Natural killer cell (primary cell): Measurements from ENCODE around the gene POLR1A. TPM values are rescaled to one million over a fixed set of nuclear protein-coding genes. Genes with fewer than 3 reads are reported as not detected.

Source experiments
- ATAC-seq, 3 donors: fragments of 150-1000 bp in 2 of 3; fragments of 200-7000 bp in 1 of 3; cut with Tn5 transposase; 1 replicate in 1 of 3; 2 replicates in 2 of 3; pipeline ENCODE4 v1.10.0; 2021; ENCODE audit warnings: mild to moderate bottlenecking in 2 of 3, moderate library complexity in 2 of 3
- DNase-seq, 2 donors: peaks; one replicate each; pipeline versions ENCODE4 v3.0.0 to v3.0.0-alpha.2; 2013 to 2021; ENCODE audit warnings: mixed read lengths in 1 of 2
- H3K27ac ChIP-seq: one replicate; pipeline ENCODE4 v1.5.1; 2013; ENCODE audit warnings: mild to moderate bottlenecking, low read length
- H3K27me3 ChIP-seq: one replicate; pipeline ENCODE4 v1.6.1; 2013; ENCODE audit warnings: low read length; ENCODE audit not compliant: control insufficient read depth, insufficient read depth
- H3K36me3 ChIP-seq: one replicate; pipeline ENCODE4 v1.6.1; 2013; ENCODE audit warnings: low read length; ENCODE audit not compliant: control insufficient read depth, insufficient read depth
- H3K4me1 ChIP-seq: one replicate; pipeline ENCODE4 v1.6.1; 2013; ENCODE audit warnings: low read length; ENCODE audit not compliant: control insufficient read depth, insufficient read depth
- H3K4me3 ChIP-seq: one replicate; pipeline ENCODE4 v1.5.1; 2013; ENCODE audit warnings: low read length
- H3K9me3 ChIP-seq: one replicate; pipeline ENCODE4 v1.6.1; 2013; ENCODE audit warnings: low read length; ENCODE audit not compliant: control insufficient read depth, insufficient read depth
- H3K27ac Mint-ChIP-seq, 2 donors: one replicate each; pipeline ENCODE4 v1.8.0; 2022; ENCODE audit warnings: mild to moderate bottlenecking in 2 of 2, mixed read lengths in 2 of 2, moderate library complexity in 1 of 2
- H3K27me3 Mint-ChIP-seq, 2 donors: one replicate each; pipeline ENCODE4 v1.8.0; 2022; ENCODE audit warnings: low read depth in 2 of 2, mixed read lengths in 2 of 2
- H3K36me3 Mint-ChIP-seq: one replicate; pipeline ENCODE4 v1.8.0; 2022; ENCODE audit warnings: mixed read lengths
- H3K4me1 Mint-ChIP-seq, 2 donors: one replicate each; pipeline ENCODE4 v1.8.0; 2022; ENCODE audit warnings: mixed read lengths in 2 of 2
- H3K4me3 Mint-ChIP-seq: one replicate; pipeline ENCODE4 v1.8.0; 2022; ENCODE audit warnings: mild to moderate bottlenecking, moderate library complexity, mixed read lengths
- H3K9me3 Mint-ChIP-seq, 2 donors: one replicate each; pipeline ENCODE4 v1.8.0; 2022; ENCODE audit warnings: mixed read lengths in 2 of 2
- CTCF ChIP-seq: fragments of 200-600 bp; IDR thresholded peaks from one replicate; pipeline ENCODE4 v1.8.0; 2022; ENCODE audit warnings: antibody characterized with exemption
- WGBS: methylation state at CpG from one replicate; pipeline ENCODE4 v1.1.7; 2013; ENCODE audit warnings: missing lambda C conversion rate; ENCODE audit not compliant: insufficient coverage; 5-methylcytosine and 5-hydroxymethylcytosine counted together
- intact Hi-C: fragments of 100-400 bp; cut with micrococcal nuclease; formaldehyde crosslinking; loops from one replicate; pipeline ENCODE4 v1.14.2; 2022
- total RNA-seq, 4 donors: library from RNA; stranded (reverse); fragments of 120-200 nt in 1 of 4; gene quantifications; one replicate each; pipeline versions ENCODE4 v1.2.3 to v1.2.4, GENCODE V29; 2013 to 2022

POLR1A gene
- total RNA-seq, 3 donors from 2014 or later (not counting 1 experiment from before 2014, with no cell fraction given), result 19.7 to 26.5 (median 22.8) TPM

DNA sequence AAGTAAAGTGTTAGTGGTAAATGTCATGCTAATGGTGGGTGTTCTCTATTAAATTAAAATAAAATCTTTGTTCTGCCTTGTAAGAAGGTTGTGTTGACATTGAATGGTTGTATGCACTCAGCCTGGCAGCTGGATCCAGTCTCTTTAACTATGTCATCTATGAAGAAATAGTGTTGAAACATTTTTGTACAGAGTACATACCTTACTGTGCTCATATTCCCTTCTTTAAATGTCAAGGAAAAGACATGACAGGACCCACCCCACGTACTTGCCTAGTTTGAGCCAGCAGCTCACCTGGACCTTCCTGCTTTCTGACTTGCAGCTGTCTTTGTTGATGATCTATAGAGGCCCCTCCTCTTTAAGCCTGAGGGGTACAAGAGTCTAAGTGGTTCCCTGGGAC is 131.3 kb downstream of the POLR1A start:
- H3K4me1 ChIP-seq, result no peaks in the 10 kb centered on the region
- peaks cover 0 to 4% of the 10 kb centered on the region in 2 donors for H3K4me1 Mint-ChIP-seq
- H3K27ac ChIP-seq, result no peak overlapping the region
- 96% methylated on average over 1 of the region's 1 CpG for WGBS
- intact Hi-C loops, result no loop called here
- no peak for DNase-seq
- no peak overlapping the region for H3K4me3 ChIP-seq
- no peaks in the 10 kb centered on the region for H3K9me3 Mint-ChIP-seq
- H3K9me3 ChIP-seq, result no peaks in the 10 kb centered on the region
- no peaks in the 10 kb centered on the region for H3K27me3 Mint-ChIP-seq
- no peak overlapping the region for H3K27ac Mint-ChIP-seq
- H3K36me3 Mint-ChIP-seq, result no peaks in the 10 kb centered on the region
- H3K27me3 ChIP-seq, result no peaks in the 10 kb centered on the region
- no peak overlapping the region for H3K4me3 Mint-ChIP-seq
- no peaks in the 10 kb centered on the region for H3K36me3 ChIP-seq
- no peak for TF ChIP-seq CTCF
- no peak for ATAC-seq

- Histone ChIP-seq H3K27ac (no peak overlapping the region), H3K27me3 (no peaks in the 10 kb centered on the region), H3K36me3 (no peaks in the 10 kb centered on the region), H3K9me3 (no peaks in the 10 kb centered on the region), H3K4me3 (no peak overlapping the region), H3K4me1 (no peaks in the 10 kb centered on the region)
- Mint-ChIP-seq H3K4me1 (peaks cover 0 to 4% of the 10 kb centered on the region in 2 donors), H3K4me3 (no peak overlapping the region), H3K36me3 (no peaks in the 10 kb centered on the region), H3K27me3 (no peaks in the 10 kb centered on the region), H3K9me3 (no peaks in the 10 kb centered on the region), H3K27ac (no peak overlapping the region)
- DNase-seq (no peak), ATAC-seq (no peak)
- intact Hi-C loops, result no loop called here
- TF ChIP-seq CTCF, result no peak
- WGBS, result 88% methylated on average over 1 of the region's 1 CpG
Observed at GRCh38 chr2:85972355-85972754, 133.3 kb downstream of the POLR1A start.

DNA sequence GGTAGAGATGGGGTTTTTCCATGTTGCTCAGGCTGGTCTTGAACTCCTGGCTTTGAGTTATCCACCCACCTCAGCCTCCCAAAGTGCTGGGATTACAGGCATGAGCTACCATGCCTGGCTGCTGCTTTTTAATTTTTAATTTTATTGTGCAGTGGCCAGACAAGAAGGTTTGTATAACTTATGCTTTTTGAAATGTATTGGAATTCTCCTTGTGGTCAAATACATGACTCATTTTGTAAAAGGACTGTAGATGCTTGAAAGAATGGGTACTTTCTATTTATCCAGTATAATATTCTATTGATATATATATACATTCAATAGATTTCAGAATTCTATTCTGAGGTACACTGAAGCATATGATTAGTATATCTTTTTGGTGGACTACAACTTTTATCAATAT is 134.3 kb downstream of the POLR1A start:
- no peaks in the 10 kb centered on the region for H3K4me1 ChIP-seq
- TF ChIP-seq CTCF, result no peak
- intact Hi-C loops, result no loop called here
- no peaks in the 10 kb centered on the region for H3K27me3 ChIP-seq
- no peak overlapping the region for H3K27ac Mint-ChIP-seq
- no peaks in the 10 kb centered on the region for H3K9me3 Mint-ChIP-seq
- H3K36me3 ChIP-seq, result no peaks in the 10 kb centered on the region
- H3K36me3 Mint-ChIP-seq, result no peaks in the 10 kb centered on the region
- H3K27me3 Mint-ChIP-seq, result no peaks in the 10 kb centered on the region
- H3K4me3 ChIP-seq, result no peak overlapping the region
- ATAC-seq, result no peak
- H3K9me3 ChIP-seq, result no peaks in the 10 kb centered on the region
- DNase-seq, result no peak
- H3K27ac ChIP-seq, result no peak overlapping the region
- H3K4me1 Mint-ChIP-seq, result peaks cover 0 to 4% of the 10 kb centered on the region in 2 donors
- H3K4me3 Mint-ChIP-seq, result no peak overlapping the region

Other genes with a start within 250 kb of the POLR1A start
- 10 to 100 TPM; 54.6 to 72.4 (median 66.1) TPM for gene ST3GAL5, start 216.9 kb downstream of the POLR1A start, total RNA-seq
- 100 to 1,000 TPM; 115 to 146 (median 128) TPM for gene PTCD3, start 349 bp upstream of the POLR1A start, total RNA-seq
- gene IMMT, start 89.6 kb upstream of the POLR1A start, total RNA-seq, result 10 to 100 TPM; 54.5 to 62.6 (median 59.0) TPM
- 10 to 100 TPM in 1 of 3 donors, 1 to 10 TPM in 2; 8.5 to 15.1 (median 9.4) TPM for gene MRPL35, start 93.6 kb upstream of the POLR1A start, total RNA-seq
- under 1 TPM in 1 of 3 donors, not detected in 2; 0.10 TPM for gene REEP1, start 231.7 kb upstream of the POLR1A start, total RNA-seq